GM12891 (cell line): ENCODE data around the gene CCDC12.

Experiments used
- PAX5 ChIP-seq: IDR thresholded peaks from 2 replicates; pipeline ENCODE4 v1.6.1; 2011; ENCODE audit warnings: low read length, moderate library complexity, mild to moderate bottlenecking; ENCODE audit not compliant: insufficient read depth, severe bottlenecking
- POLR2A ChIP-seq: IDR thresholded peaks from 2 replicates; pipeline ENCODE4 v1.6.1; 2011; ENCODE audit warnings: low read depth, low read length, control low read depth
- POLR2AphosphoS5 ChIP-seq: IDR thresholded peaks from 2 replicates; pipeline ENCODE4 v1.6.1; 2011; ENCODE audit warnings: low read depth, low read length, control low read depth
- POU2F2 ChIP-seq: IDR thresholded peaks from 2 replicates; pipeline ENCODE4 v1.6.1; 2011; ENCODE audit warnings: low read depth, mild to moderate bottlenecking, control low read depth, low read length, moderate library complexity
- TAF1 ChIP-seq: IDR thresholded peaks from 2 replicates; pipeline ENCODE4 v1.6.1; 2011; ENCODE audit warnings: low read depth, low read length, control low read depth

GRCh38 chr3:46982546-46982945 is 6.0 kb upstream of the CCDC12 start:
- no peak for TF ChIP-seq POLR2A
- no peak for TF ChIP-seq POLR2AphosphoS5
- no peak for TF ChIP-seq TAF1
- TF ChIP-seq POU2F2: no peak
- TF ChIP-seq PAX5: no peak
